ENCODE data around the gene NCAPG. TPM values are rescaled to one million over a fixed set of nuclear protein-coding genes. Genes with fewer than 3 reads are reported as not detected.
A peak's percentile ranks its signal among the peaks of the same experiment; 100 is the strongest.

The NCAPG gene
- total and polyA plus RNA-seq, 2 donors from 2014 or later: 0.19 to 0.91 TPM

DNA sequence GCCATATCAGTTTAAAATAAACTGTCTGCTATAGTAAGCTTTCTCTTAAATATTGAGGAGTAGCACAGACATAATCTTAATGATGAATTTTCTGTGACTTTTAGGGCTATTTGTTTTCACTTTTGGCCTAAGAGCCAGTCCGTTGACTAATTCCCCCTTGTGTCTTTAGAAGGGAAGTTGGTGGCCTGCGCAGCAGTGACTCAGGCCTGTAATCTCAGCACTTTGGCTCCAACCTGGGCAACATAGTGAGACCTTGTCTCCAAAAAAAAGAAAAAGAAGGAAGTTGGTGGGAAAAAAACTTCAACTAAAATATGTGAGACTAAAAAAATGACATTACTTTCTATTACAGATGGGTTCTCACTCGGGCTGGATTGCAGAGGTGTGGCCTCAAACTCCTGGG lies 3.4 kb downstream of the NCAPG start:
- DNase-seq: no peak
- H3K36me3 ChIP-seq (ENCODE audit: control insufficient read depth in 2 of 3, insufficient read depth in 3 of 3, low read length in 3 of 3): no peaks in the 10 kb centered on the region
- H3K27me3 ChIP-seq (ENCODE audit: control insufficient read depth, insufficient read depth, low read length): no peaks in the 10 kb centered on the region
- H3K9ac ChIP-seq (ENCODE audit: low read length in 3 of 3): no peak overlapping the region
- no peak overlapping the region for H3K4me3 ChIP-seq (ENCODE audit: low read length in 3 of 3)
- intact Hi-C loops (cut with DNase I): no loop called here
- TF ChIP-seq, protein P1, sequence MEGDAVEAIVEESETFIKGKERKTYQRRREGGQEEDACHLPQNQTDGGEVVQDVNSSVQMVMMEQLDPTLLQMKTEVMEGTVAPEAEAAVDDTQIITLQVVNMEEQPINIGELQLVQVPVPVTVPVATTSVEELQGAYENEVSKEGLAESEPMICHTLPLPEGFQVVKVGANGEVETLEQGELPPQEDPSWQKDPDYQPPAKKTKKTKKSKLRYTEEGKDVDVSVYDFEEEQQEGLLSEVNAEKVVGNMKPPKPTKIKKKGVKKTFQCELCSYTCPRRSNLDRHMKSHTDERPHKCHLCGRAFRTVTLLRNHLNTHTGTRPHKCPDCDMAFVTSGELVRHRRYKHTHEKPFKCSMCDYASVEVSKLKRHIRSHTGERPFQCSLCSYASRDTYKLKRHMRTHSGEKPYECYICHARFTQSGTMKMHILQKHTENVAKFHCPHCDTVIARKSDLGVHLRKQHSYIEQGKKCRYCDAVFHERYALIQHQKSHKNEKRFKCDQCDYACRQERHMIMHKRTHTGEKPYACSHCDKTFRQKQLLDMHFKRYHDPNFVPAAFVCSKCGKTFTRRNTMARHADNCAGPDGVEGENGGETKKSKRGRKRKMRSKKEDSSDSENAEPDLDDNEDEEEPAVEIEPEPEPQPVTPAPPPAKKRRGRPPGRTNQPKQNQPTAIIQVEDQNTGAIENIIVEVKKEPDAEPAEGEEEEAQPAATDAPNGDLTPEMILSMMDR (IDR thresholded peaks at IDR 0.05; ENCODE audit: borderline replicate concordance, extremely low read depth, insufficient read depth): no peak
- H3K4me1 ChIP-seq (ENCODE audit: control insufficient read depth in 2 of 3, insufficient read depth in 2 of 3, low read depth in 1 of 3, low read length in 3 of 3): peaks cover 1 to 4% (median 2%) of the 10 kb centered on the region in 3 donors
- no peak for FAIRE-seq
- H3K27ac ChIP-seq (ENCODE audit: low read depth in 2 of 2, low read length in 2 of 2): no peak overlapping the region
- no peaks in the 10 kb centered on the region for H3K9me3 ChIP-seq (ENCODE audit: control insufficient read depth in 2 of 3, insufficient read depth in 1 of 3, low read length in 3 of 3)

GRCh38 chr4:17816142-17816541 lies 5.4 kb downstream of the NCAPG start:
- TF ChIP-seq, protein P1 (IDR thresholded peaks at IDR 0.05; ENCODE audit: borderline replicate concordance, extremely low read depth, insufficient read depth): no peak
- Histone ChIP-seq H3K27ac (ENCODE audit: low read depth in 2 of 2, low read length in 2 of 2) (no peak overlapping the region), H3K4me3 (ENCODE audit: low read length in 3 of 3) (no peak overlapping the region), H3K9me3 (ENCODE audit: control insufficient read depth in 2 of 3, insufficient read depth in 1 of 3, low read length in 3 of 3) (no peaks in the 10 kb centered on the region), H3K36me3 (ENCODE audit: control insufficient read depth in 2 of 3, insufficient read depth in 3 of 3, low read length in 3 of 3) (no peaks in the 10 kb centered on the region), H3K27me3 (ENCODE audit: control insufficient read depth, insufficient read depth, low read length) (no peaks in the 10 kb centered on the region), H3K4me1 (ENCODE audit: control insufficient read depth in 2 of 3, insufficient read depth in 2 of 3, low read depth in 1 of 3, low read length in 3 of 3) (no peaks in the 10 kb centered on the region), H3K9ac (ENCODE audit: low read length in 3 of 3) (no peak overlapping the region)
- intact Hi-C loops (cut with DNase I): no loop called here
- no peak for DNase-seq
- FAIRE-seq: no peak

DNA sequence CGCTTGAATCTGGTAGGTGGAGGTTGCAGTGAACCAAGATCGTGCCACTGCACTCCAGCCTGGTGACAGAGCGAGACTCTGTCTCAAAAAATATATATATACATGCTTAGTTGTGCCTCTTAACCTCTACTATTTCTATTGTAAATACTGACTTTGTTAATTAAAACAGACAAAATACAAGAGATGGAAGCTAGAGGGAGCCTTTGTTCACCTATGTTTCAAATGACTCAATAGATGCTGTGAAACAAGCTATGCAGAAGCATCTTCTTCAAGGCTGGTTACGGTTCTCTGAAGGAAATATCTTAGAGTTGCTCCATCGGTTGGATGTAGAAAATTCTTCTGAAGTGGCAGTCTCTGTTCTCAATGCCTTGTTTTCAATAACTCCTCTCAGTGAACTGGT lies 6.2 kb downstream of the NCAPG start:
- H3K4me1 ChIP-seq (ENCODE audit: control insufficient read depth in 2 of 3, insufficient read depth in 2 of 3, low read depth in 1 of 3, low read length in 3 of 3): no peaks in the 10 kb centered on the region
- TF ChIP-seq, protein P1 (IDR thresholded peaks at IDR 0.05; ENCODE audit: borderline replicate concordance, extremely low read depth, insufficient read depth): peak; percentile 39
- no peak overlapping the region for H3K9ac ChIP-seq (ENCODE audit: low read length in 3 of 3)
- intact Hi-C loops (cut with DNase I): no loop called here
- H3K27ac ChIP-seq (ENCODE audit: low read depth in 2 of 2, low read length in 2 of 2): no peak overlapping the region
- H3K27me3 ChIP-seq (ENCODE audit: control insufficient read depth, insufficient read depth, low read length): no peaks in the 10 kb centered on the region
- H3K4me3 ChIP-seq (ENCODE audit: low read length in 3 of 3): no peak overlapping the region
- peak; percentile 74 for FAIRE-seq
- H3K9me3 ChIP-seq (ENCODE audit: control insufficient read depth in 2 of 3, insufficient read depth in 1 of 3, low read length in 3 of 3): no peaks in the 10 kb centered on the region
- peak in 2 of 5 donors; percentile 62 to 66 for DNase-seq
- no peaks in the 10 kb centered on the region for H3K36me3 ChIP-seq (ENCODE audit: control insufficient read depth in 2 of 3, insufficient read depth in 3 of 3, low read length in 3 of 3)

Measured in kidney (tissue), 14 donors.